H54 (cell line): ENCODE results near the gene LRCH1.

Source experiments
- DNase-seq: peaks from one replicate; pipeline ENCODE4 v3.0.0; 2011; ENCODE audit warnings: low spot score, mixed read lengths; ENCODE audit not compliant: insufficient read length
- FAIRE-seq: peaks from 3 replicates; lab custom pipeline; 2011; peaks lifted over from hg19 to GRCh38; lab: Jason Lieb, UNC
- POLR2A ChIP-seq: IDR thresholded peaks from 2 replicates; pipeline ENCODE4 v1.6.1; 2011; ENCODE audit warnings: low read depth, mild to moderate bottlenecking, low read length

LRCH1 gene

GRCh38 chr13:46561691-46562090 is 8.7 kb downstream of the LRCH1 start:
- DNase-seq (no peak), FAIRE-seq (no peak)
- no peak for TF ChIP-seq POLR2A

- TF ChIP-seq POLR2A, result no peak
- FAIRE-seq (no peak), DNase-seq (no peak)
Observed at GRCh38 chr13:46562152-46562551, 9.2 kb downstream of the LRCH1 start.

- TF ChIP-seq POLR2A, result no peak
- FAIRE-seq, result no peak
- no peak for DNase-seq
Observed at GRCh38 chr13:46562581-46562980, 9.6 kb downstream of the LRCH1 start.

- no peak for TF ChIP-seq POLR2A
- DNase-seq (no peak), FAIRE-seq (no peak)
Observed at GRCh38 chr13:46565808-46566750, 13.1 kb downstream of the LRCH1 start.

- FAIRE-seq, result no peak
Observed at GRCh38 chr13:46567671-46568070, 14.7 kb downstream of the LRCH1 start.

GRCh38 chr13:46569456-46569855 is 16.5 kb downstream of the LRCH1 start:
- no peak for FAIRE-seq
- no peak for TF ChIP-seq POLR2A
- DNase-seq, result no peak

More at GRCh38 chr13:46567671-46568070, 14.7 kb downstream of the LRCH1 start:
- no peak for DNase-seq
- no peak for TF ChIP-seq POLR2A

GRCh38 chr13:46570273-46570672 is 17.3 kb downstream of the LRCH1 start:
- FAIRE-seq (no peak), DNase-seq (no peak)
- no peak for TF ChIP-seq POLR2A

- FAIRE-seq (no peak), DNase-seq (no peak)
- no peak for TF ChIP-seq POLR2A
Observed at GRCh38 chr13:46571189-46571908, 18.4 kb downstream of the LRCH1 start.

- no peak for TF ChIP-seq POLR2A
- DNase-seq, result no peak
- no peak for FAIRE-seq
Observed at GRCh38 chr13:46571909-46572595, 19.1 kb downstream of the LRCH1 start.

- TF ChIP-seq POLR2A, result no peak
- no peak for FAIRE-seq
- no peak for DNase-seq
Observed at GRCh38 chr13:46572752-46573431, 19.9 kb downstream of the LRCH1 start.

- no peak for TF ChIP-seq POLR2A
- FAIRE-seq, result no peak
- no peak for DNase-seq
Observed at GRCh38 chr13:46575301-46575771, 22.4 kb downstream of the LRCH1 start.

GRCh38 chr13:46575818-46576221 is 22.9 kb downstream of the LRCH1 start:
- FAIRE-seq, result peak; percentile 52
- no peak for TF ChIP-seq POLR2A
- peak; percentile 23 for DNase-seq

GRCh38 chr13:46576762-46577161 is 23.8 kb downstream of the LRCH1 start:
- no peak for DNase-seq
- TF ChIP-seq POLR2A, result no peak
- FAIRE-seq, result no peak
